Effector memory CD8-positive, alpha-beta T cell (primary cell): ENCODE results near the gene CD180.
"Not testable (repeated sequence)": the region's sequence is repeated elsewhere in the genome, so short reads cannot be mapped to it uniquely, and the experiment has no call there.

Source experiments
- ATAC-seq: fragments of 150-1000 bp; cut with Tn5 transposase; replicated peaks from 2 replicates; pipeline ENCODE4 v1.10.0; 2021; ENCODE audit warnings: mild to moderate bottlenecking, moderate library complexity
- DNase-seq, 3 experiments: peaks; one replicate each; pipeline ENCODE4 v3.0.0; 2021
- H3K27ac Mint-ChIP-seq, 2 donors: one replicate each; pipeline ENCODE4 v1.8.0; 2022; ENCODE audit warnings: mild to moderate bottlenecking in 2 of 2, mixed read lengths in 2 of 2, moderate library complexity in 2 of 2
- H3K27me3 Mint-ChIP-seq, 2 donors: one replicate each; pipeline ENCODE4 v1.8.0; 2022; ENCODE audit warnings: mixed read lengths in 2 of 2
- H3K36me3 Mint-ChIP-seq: one replicate; pipeline ENCODE4 v1.8.0; 2022; ENCODE audit warnings: mild to moderate bottlenecking, moderate library complexity, mixed read lengths; ENCODE audit not compliant: insufficient read depth
- H3K4me1 Mint-ChIP-seq, 2 donors: one replicate each; pipeline ENCODE4 v1.8.0; 2022; ENCODE audit warnings: low read depth in 2 of 2, mixed read lengths in 2 of 2
- H3K4me3 Mint-ChIP-seq, 2 donors: one replicate each; pipeline ENCODE4 v1.8.0; 2022; ENCODE audit warnings: mild to moderate bottlenecking in 2 of 2, mixed read lengths in 2 of 2, moderate library complexity in 2 of 2
- H3K9me3 Mint-ChIP-seq, 2 donors: one replicate each; pipeline ENCODE4 v1.8.0; 2022; ENCODE audit warnings: mixed read lengths in 2 of 2

CD180 gene

GRCh38 chr5:67173959-67174358, 22.6 kb downstream of the CD180 start:
- no peaks in the 10 kb centered on the region for H3K36me3 Mint-ChIP-seq
- no peaks in the 10 kb centered on the region for H3K4me1 Mint-ChIP-seq
- H3K27ac Mint-ChIP-seq = no peak overlapping the region
- ATAC-seq = no peak
- no peak overlapping the region for H3K4me3 Mint-ChIP-seq
- H3K27me3 Mint-ChIP-seq = no peaks in the 10 kb centered on the region
- peaks cover 2 to 10% of the 10 kb centered on the region in 2 donors for H3K9me3 Mint-ChIP-seq
- no peak for DNase-seq

GRCh38 chr5:67173351-67173750, 23.2 kb downstream of the CD180 start:
- not testable (repeated sequence) for H3K27ac Mint-ChIP-seq, H3K27me3 Mint-ChIP-seq, H3K36me3 Mint-ChIP-seq, H3K4me1 Mint-ChIP-seq, H3K4me3 Mint-ChIP-seq, ATAC-seq, DNase-seq
- peaks cover 2 to 10% of the 10 kb centered on the region in 2 donors for H3K9me3 Mint-ChIP-seq

GRCh38 chr5:67170767-67171166, 25.8 kb downstream of the CD180 start:
- Mint-ChIP-seq H3K36me3 (peaks cover 11% of the 10 kb centered on the region), H3K27me3 (no peaks in the 10 kb centered on the region), H3K4me3 (no peak overlapping the region), H3K4me1 (peaks cover 15% of the 10 kb centered on the region in 2 donors), H3K27ac (no peak overlapping the region), H3K9me3 (no peaks in the 10 kb centered on the region)
- ATAC-seq (no peak), DNase-seq (no peak)

- Mint-ChIP-seq H3K9me3 (no peaks in the 10 kb centered on the region), H3K27ac (peak overlapping the region; percentile 93 to 96), H3K36me3 (peaks cover 31% of the 10 kb centered on the region), H3K4me3 (peak overlapping the region; percentile 27 to 90), H3K4me1 (peaks cover 20 to 36% of the 10 kb centered on the region in 2 donors), H3K27me3 (no peaks in the 10 kb centered on the region)
- no peak for DNase-seq
- ATAC-seq = no peak
Measured at GRCh38 chr5:67168069-67168468, 28.5 kb downstream of the CD180 start.

GRCh38 chr5:67166460-67167285, 29.9 kb downstream of the CD180 start:
- peak; percentile 47 to 60 (median 55) for DNase-seq

GRCh38 chr5:67165526-67166459, 30.8 kb downstream of the CD180 start:
- H3K36me3 Mint-ChIP-seq = peaks cover 40% of the 10 kb centered on the region
- DNase-seq (peak; percentile 75 to 77 (median 75)), ATAC-seq (peak; percentile 73)
- H3K27ac Mint-ChIP-seq = peak overlapping the region; percentile 93 to 96
- H3K4me3 Mint-ChIP-seq = peak overlapping the region; percentile 81 to 90
- H3K9me3 Mint-ChIP-seq = no peaks in the 10 kb centered on the region
- H3K27me3 Mint-ChIP-seq = no peaks in the 10 kb centered on the region
- peaks cover 43 to 51% of the 10 kb centered on the region in 2 donors for H3K4me1 Mint-ChIP-seq

More at GRCh38 chr5:67166460-67167285, 29.9 kb downstream of the CD180 start:
- Mint-ChIP-seq H3K4me3 (peak overlapping the region; percentile 81 to 90), H3K4me1 (peaks cover 34 to 47% of the 10 kb centered on the region in 2 donors), H3K27ac (peak overlapping the region; percentile 93 to 96), H3K36me3 (peaks cover 40% of the 10 kb centered on the region), H3K27me3 (no peaks in the 10 kb centered on the region), H3K9me3 (no peaks in the 10 kb centered on the region)
- ATAC-seq = peak; percentile 53

- no peak for ATAC-seq
Measured at GRCh38 chr5:67164856-67165525, 31.6 kb downstream of the CD180 start.

GRCh38 chr5:67163863-67164595, 32.6 kb downstream of the CD180 start:
- ATAC-seq = no peak
- DNase-seq = no peak
- Mint-ChIP-seq H3K4me1 (peaks cover 57 to 65% of the 10 kb centered on the region in 2 donors), H3K9me3 (no peaks in the 10 kb centered on the region), H3K27ac (peak overlapping the region; percentile 93 to 96), H3K36me3 (peaks cover 40% of the 10 kb centered on the region), H3K4me3 (peak overlapping the region; percentile 81 to 90), H3K27me3 (no peaks in the 10 kb centered on the region)

More at GRCh38 chr5:67164856-67165525, 31.6 kb downstream of the CD180 start:
- no peaks in the 10 kb centered on the region for H3K27me3 Mint-ChIP-seq
- peak overlapping the region; percentile 81 to 90 for H3K4me3 Mint-ChIP-seq
- H3K36me3 Mint-ChIP-seq = peaks cover 40% of the 10 kb centered on the region
- DNase-seq = no peak
- peak overlapping the region; percentile 93 to 96 for H3K27ac Mint-ChIP-seq
- peaks cover 49 to 57% of the 10 kb centered on the region in 2 donors for H3K4me1 Mint-ChIP-seq
- no peaks in the 10 kb centered on the region for H3K9me3 Mint-ChIP-seq

- ATAC-seq (no peak), DNase-seq (peak in 1 of 3 experiments; percentile 19)
- H3K4me1 Mint-ChIP-seq = peaks cover 53 to 64% of the 10 kb centered on the region in 2 donors
- no peaks in the 10 kb centered on the region for H3K9me3 Mint-ChIP-seq
- H3K4me3 Mint-ChIP-seq = peak overlapping the region; percentile 74 to 90
- peak overlapping the region; percentile 87 to 96 for H3K27ac Mint-ChIP-seq
- H3K27me3 Mint-ChIP-seq = no peaks in the 10 kb centered on the region
- H3K36me3 Mint-ChIP-seq = peaks cover 40% of the 10 kb centered on the region
Measured at GRCh38 chr5:67163231-67163756, 33.3 kb downstream of the CD180 start.

- no peaks in the 10 kb centered on the region for H3K9me3 Mint-ChIP-seq
- no peaks in the 10 kb centered on the region for H3K27me3 Mint-ChIP-seq
- no peak for DNase-seq
- H3K36me3 Mint-ChIP-seq = peaks cover 37% of the 10 kb centered on the region
- H3K4me1 Mint-ChIP-seq = peaks cover 55 to 63% of the 10 kb centered on the region in 2 donors
- no peak for ATAC-seq
- H3K4me3 Mint-ChIP-seq = peak overlapping the region; percentile 74 to 90
- peak overlapping the region; percentile 82 to 96 for H3K27ac Mint-ChIP-seq
Measured at GRCh38 chr5:67161767-67162166, 34.8 kb downstream of the CD180 start.

GRCh38 chr5:67160985-67161384, 35.6 kb downstream of the CD180 start:
- no peak for DNase-seq
- ATAC-seq = peak; percentile 22

GRCh38 chr5:67160272-67160671, 36.3 kb downstream of the CD180 start:
- Mint-ChIP-seq H3K9me3 (no peaks in the 10 kb centered on the region), H3K4me3 (peak overlapping the region; percentile 30 to 90), H3K27ac (peak overlapping the region; percentile 82 to 96), H3K4me1 (peaks cover 48 to 59% of the 10 kb centered on the region in 2 donors), H3K27me3 (no peaks in the 10 kb centered on the region), H3K36me3 (peaks cover 23% of the 10 kb centered on the region)
- DNase-seq (no peak), ATAC-seq (no peak)

More at GRCh38 chr5:67160985-67161384, 35.6 kb downstream of the CD180 start:
- Mint-ChIP-seq H3K36me3 (peaks cover 30% of the 10 kb centered on the region), H3K4me1 (peaks cover 53 to 65% of the 10 kb centered on the region in 2 donors), H3K27me3 (no peaks in the 10 kb centered on the region), H3K27ac (peak overlapping the region; percentile 82 to 96), H3K9me3 (no peaks in the 10 kb centered on the region), H3K4me3 (peak overlapping the region; percentile 74 to 90)
